Dendritic cell treated with granulocyte-macrophage colony-stimulating factor and Interleukin-4, amounts not matched to agents 40 ng/mL and 50 ng/mL, for 4 days (primary cell): Measurements from ENCODE around the gene JARID2.
"Not testable (repeated sequence)": the region's sequence is repeated elsewhere in the genome, so short reads cannot be mapped to it uniquely, and the experiment has no call there.

Experiments used
- H3K27ac Mint-ChIP-seq: one replicate; pipeline ENCODE4 v1.8.0; 2022; ENCODE audit warnings: mild to moderate bottlenecking, mixed read lengths
- H3K27me3 Mint-ChIP-seq: one replicate; pipeline ENCODE4 v1.8.0; 2022; ENCODE audit warnings: mild to moderate bottlenecking, mixed read lengths
- H3K36me3 Mint-ChIP-seq: one replicate; pipeline ENCODE4 v1.8.0; 2022; ENCODE audit warnings: low read depth, mixed read lengths
- H3K4me1 Mint-ChIP-seq: one replicate; pipeline ENCODE4 v1.8.0; 2022; ENCODE audit warnings: low read depth, mixed read lengths
- H3K4me3 Mint-ChIP-seq: one replicate; pipeline ENCODE4 v1.8.0; 2022; ENCODE audit warnings: mild to moderate bottlenecking, moderate library complexity, mixed read lengths
- H3K9me3 Mint-ChIP-seq: one replicate; pipeline ENCODE4 v1.8.0; 2022; ENCODE audit warnings: mixed read lengths
- intact Hi-C: fragments of 100-400 bp; cut with micrococcal nuclease; formaldehyde crosslinking; loops from one replicate; pipeline ENCODE4 v1.15.0; 2022

Gene JARID2

GRCh38 chr6:15409301-15410125 lies 163.6 kb downstream of the JARID2 start:
- Mint-ChIP-seq H3K27me3 (no peaks in the 10 kb centered on the region), H3K4me1 (peaks cover 75% of the 10 kb centered on the region), H3K4me3 (no peak overlapping the region), H3K27ac (no peak overlapping the region), H3K9me3 (no peaks in the 10 kb centered on the region), H3K36me3 (peaks cover 21% of the 10 kb centered on the region)
- intact Hi-C loops, result no loop called here

- peaks cover 27% of the 10 kb centered on the region for H3K36me3 Mint-ChIP-seq
- H3K27me3 Mint-ChIP-seq, result no peaks in the 10 kb centered on the region
- no peak overlapping the region for H3K4me3 Mint-ChIP-seq
- no peaks in the 10 kb centered on the region for H3K9me3 Mint-ChIP-seq
- intact Hi-C loops, result no loop called here
- H3K27ac Mint-ChIP-seq, result no peak overlapping the region
- H3K4me1 Mint-ChIP-seq, result peaks cover 72% of the 10 kb centered on the region
These were observed 164.2 kb downstream of the JARID2 start for GRCh38 chr6:15410126-15410391.

DNA sequence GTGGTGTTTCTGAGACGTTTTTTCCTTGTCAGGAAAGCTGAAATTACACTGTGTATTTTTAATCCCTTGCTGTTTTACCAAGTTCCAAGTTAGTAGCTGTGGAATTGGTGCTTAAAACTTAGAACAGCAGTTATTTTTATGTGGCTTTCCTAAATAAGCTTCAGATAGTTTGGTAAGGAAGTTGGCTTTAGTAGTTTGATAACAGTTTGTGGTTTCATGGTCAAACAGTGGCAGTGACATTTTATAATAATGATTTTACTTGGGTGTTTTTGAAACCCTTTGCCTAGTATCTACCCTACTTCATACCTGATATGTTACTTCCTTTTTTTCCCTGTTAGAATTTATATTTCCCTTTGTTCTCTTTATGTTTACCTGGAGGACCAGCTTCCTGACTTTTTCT lies 164.9 kb downstream of the JARID2 start:
- no peak overlapping the region for H3K4me3 Mint-ChIP-seq
- intact Hi-C loops, result no loop called here
- no peaks in the 10 kb centered on the region for H3K27me3 Mint-ChIP-seq
- H3K36me3 Mint-ChIP-seq, result peaks cover 32% of the 10 kb centered on the region
- no peaks in the 10 kb centered on the region for H3K9me3 Mint-ChIP-seq
- peak overlapping the region; percentile 45 for H3K27ac Mint-ChIP-seq
- peaks cover 65% of the 10 kb centered on the region for H3K4me1 Mint-ChIP-seq

DNA sequence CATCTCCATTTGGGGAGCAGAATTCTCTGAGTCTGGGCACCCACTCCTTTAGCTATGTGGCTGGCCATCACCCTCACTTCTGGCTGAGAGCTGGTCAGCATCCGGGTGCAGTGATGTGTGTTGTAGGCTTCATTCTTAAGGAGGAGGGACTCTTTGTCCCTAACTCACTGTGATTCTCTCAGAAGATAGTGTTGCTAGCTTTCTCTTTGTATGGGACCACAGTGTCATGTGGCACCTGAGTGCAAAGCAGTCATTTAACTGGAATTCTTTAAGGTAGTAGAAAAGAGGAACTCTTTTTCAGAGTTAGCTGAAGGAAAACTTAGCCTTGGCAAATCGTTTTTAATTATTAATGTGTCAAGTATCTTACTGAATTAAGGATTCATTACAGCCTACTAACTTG lies 165.9 kb downstream of the JARID2 start:
- H3K27ac Mint-ChIP-seq, result peak overlapping the region; percentile 53
- H3K36me3 Mint-ChIP-seq, result peaks cover 42% of the 10 kb centered on the region
- H3K9me3 Mint-ChIP-seq, result no peaks in the 10 kb centered on the region
- H3K4me3 Mint-ChIP-seq, result no peak overlapping the region
- no peaks in the 10 kb centered on the region for H3K27me3 Mint-ChIP-seq
- peaks cover 63% of the 10 kb centered on the region for H3K4me1 Mint-ChIP-seq
- intact Hi-C loops, result no loop called here

DNA sequence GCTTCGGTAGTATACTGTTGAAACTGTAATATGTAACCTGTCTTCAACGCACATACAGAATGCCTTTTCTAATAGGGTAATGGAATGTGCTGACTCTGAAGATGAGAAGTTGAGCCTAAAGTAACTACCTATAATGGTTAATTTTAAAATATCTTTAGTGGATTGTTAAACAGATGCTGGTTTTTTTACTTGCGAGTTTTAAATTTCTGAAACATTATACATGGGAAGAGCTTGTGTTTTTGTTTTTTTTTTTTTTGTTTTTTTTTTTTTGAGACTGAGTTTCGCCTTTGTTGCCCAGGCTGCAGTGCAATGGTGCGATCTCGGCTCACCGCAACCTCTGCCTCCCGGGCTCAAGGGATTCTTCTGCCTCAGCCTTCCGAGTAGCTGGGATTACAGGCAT lies 166.9 kb downstream of the JARID2 start:
- Mint-ChIP-seq H3K4me3 (no peak overlapping the region), H3K27me3 (no peaks in the 10 kb centered on the region), H3K4me1 (peaks cover 60% of the 10 kb centered on the region), H3K9me3 (no peaks in the 10 kb centered on the region), H3K27ac (no peak overlapping the region), H3K36me3 (peaks cover 52% of the 10 kb centered on the region)
- intact Hi-C loops, result no loop called here

GRCh38 chr6:15413466-15414234 lies 167.8 kb downstream of the JARID2 start:
- intact Hi-C loops, result no loop called here
- no peaks in the 10 kb centered on the region for H3K9me3 Mint-ChIP-seq
- H3K4me1 Mint-ChIP-seq, result peaks cover 65% of the 10 kb centered on the region
- no peaks in the 10 kb centered on the region for H3K27me3 Mint-ChIP-seq
- H3K27ac Mint-ChIP-seq, result peak overlapping the region; percentile 44
- no peak overlapping the region for H3K4me3 Mint-ChIP-seq
- peaks cover 57% of the 10 kb centered on the region for H3K36me3 Mint-ChIP-seq

DNA sequence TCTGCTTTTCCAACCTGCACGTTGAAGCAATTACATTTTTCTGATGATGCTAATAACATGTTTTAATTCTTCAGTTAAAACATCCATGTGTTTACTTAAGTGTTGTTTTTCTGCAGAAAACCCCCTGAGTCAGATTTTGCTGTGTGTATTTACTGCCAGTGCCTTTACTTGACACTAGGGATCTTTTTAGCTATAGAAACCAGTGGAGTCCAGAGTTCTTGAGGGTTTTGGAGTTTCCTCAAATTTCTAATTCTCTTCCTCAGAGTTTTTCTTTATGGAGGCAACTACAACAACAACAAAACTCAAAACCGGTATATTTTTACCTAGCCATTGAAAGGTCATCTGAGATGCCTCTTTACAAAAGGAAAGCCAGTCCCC lies 168.4 kb downstream of the JARID2 start:
- Mint-ChIP-seq H3K4me3 (no peak overlapping the region), H3K9me3 (peaks cover 1% of the 10 kb centered on the region), H3K36me3 (peaks cover 58% of the 10 kb centered on the region), H3K27me3 (no peaks in the 10 kb centered on the region), H3K27ac (peak overlapping the region; percentile 44), H3K4me1 (peaks cover 65% of the 10 kb centered on the region)
- intact Hi-C loops, result no loop called here

GRCh38 chr6:15415622-15416021 lies 169.8 kb downstream of the JARID2 start:
- peaks cover 65% of the 10 kb centered on the region for H3K36me3 Mint-ChIP-seq
- H3K27me3 Mint-ChIP-seq, H3K4me3 Mint-ChIP-seq, H3K27ac Mint-ChIP-seq, H3K9me3 Mint-ChIP-seq, intact Hi-C loops: not testable (repeated sequence)
- H3K4me1 Mint-ChIP-seq, result peaks cover 63% of the 10 kb centered on the region

GRCh38 chr6:15416932-15417509 lies 171.2 kb downstream of the JARID2 start:
- H3K27me3 Mint-ChIP-seq, result no peaks in the 10 kb centered on the region
- H3K27ac Mint-ChIP-seq, result no peak overlapping the region

GRCh38 chr6:15417811-15418210 lies 171.9 kb downstream of the JARID2 start:
- no peak overlapping the region for H3K27ac Mint-ChIP-seq
- no peak overlapping the region for H3K4me3 Mint-ChIP-seq

More at GRCh38 chr6:15416932-15417509, 171.2 kb downstream of the JARID2 start:
- Mint-ChIP-seq H3K9me3 (peaks cover 6% of the 10 kb centered on the region), H3K36me3 (peaks cover 53% of the 10 kb centered on the region), H3K4me1 (peaks cover 62% of the 10 kb centered on the region), H3K4me3 (no peak overlapping the region)
- intact Hi-C loops, result no loop called here

GRCh38 chr6:15419493-15419892 lies 173.6 kb downstream of the JARID2 start:
- intact Hi-C loops, result no loop called here
- Mint-ChIP-seq H3K36me3 (peaks cover 66% of the 10 kb centered on the region), H3K27ac (no peak overlapping the region), H3K4me3 (no peak overlapping the region), H3K9me3 (peaks cover 6% of the 10 kb centered on the region), H3K27me3 (no peaks in the 10 kb centered on the region), H3K4me1 (peaks cover 62% of the 10 kb centered on the region)

More at GRCh38 chr6:15417811-15418210, 171.9 kb downstream of the JARID2 start:
- Mint-ChIP-seq H3K4me1 (peaks cover 64% of the 10 kb centered on the region), H3K27me3 (no peaks in the 10 kb centered on the region), H3K9me3 (peaks cover 6% of the 10 kb centered on the region), H3K36me3 (peaks cover 56% of the 10 kb centered on the region)
- intact Hi-C loops, result no loop called here

GRCh38 chr6:15420959-15421438 lies 175.1 kb downstream of the JARID2 start:
- H3K4me1 Mint-ChIP-seq, result peaks cover 72% of the 10 kb centered on the region
- H3K4me3 Mint-ChIP-seq, result peak overlapping the region; percentile 20
- intact Hi-C loops, result no loop called here
- H3K36me3 Mint-ChIP-seq, result peaks cover 67% of the 10 kb centered on the region
- no peaks in the 10 kb centered on the region for H3K27me3 Mint-ChIP-seq
- H3K9me3 Mint-ChIP-seq, result peaks cover 6% of the 10 kb centered on the region
- H3K27ac Mint-ChIP-seq, result peak overlapping the region; percentile 67

GRCh38 chr6:15421945-15422733 lies 176.3 kb downstream of the JARID2 start:
- Mint-ChIP-seq H3K36me3 (peaks cover 58% of the 10 kb centered on the region), H3K9me3 (peaks cover 6% of the 10 kb centered on the region), H3K4me1 (peaks cover 76% of the 10 kb centered on the region), H3K27me3 (no peaks in the 10 kb centered on the region), H3K4me3 (no peak overlapping the region), H3K27ac (no peak overlapping the region)
- intact Hi-C loops, result no loop called here
